ENCODE data around the gene UBA1. TPM values are rescaled to one million over a fixed set of nuclear protein-coding genes. Genes with fewer than 3 reads are reported as not detected.

The UBA1 gene
- total RNA-seq, result 100 to 1,000 TPM; 185 to 286 TPM

DNA sequence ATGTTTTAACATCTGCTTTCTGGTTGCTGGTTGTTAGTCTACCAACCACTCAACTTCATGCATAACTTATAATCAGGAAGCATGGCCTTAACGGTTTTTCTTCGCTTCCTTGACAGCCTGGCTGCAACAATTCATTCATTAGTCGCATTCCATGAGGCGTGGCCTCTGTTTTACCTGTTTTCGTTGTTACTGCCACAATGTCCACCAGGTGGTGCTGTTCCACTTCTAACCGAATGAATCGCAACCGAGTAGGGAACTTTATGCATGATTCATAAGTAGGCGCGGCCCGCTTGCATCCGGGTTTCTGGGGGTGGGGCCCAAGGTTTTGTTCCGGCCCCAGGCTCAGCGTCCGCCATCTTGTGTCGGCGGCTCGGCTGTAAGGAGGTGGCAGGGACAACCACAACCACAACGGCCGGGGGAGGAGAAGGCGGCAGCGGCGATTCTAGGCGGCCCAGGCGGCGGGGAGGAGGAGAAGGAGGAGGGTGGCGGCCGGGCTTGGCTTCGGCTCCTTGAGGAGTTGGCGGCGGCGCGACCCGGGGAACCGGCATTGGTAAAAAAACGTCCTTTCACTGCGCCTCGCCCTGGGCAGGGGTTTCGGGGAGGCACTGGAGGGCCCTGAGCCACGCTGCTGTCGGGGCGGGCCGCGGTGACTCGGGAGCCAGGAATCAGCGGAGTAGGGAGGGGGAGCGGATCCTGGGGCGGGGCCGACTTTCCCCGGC is at the start of gene UBA1:
TSS of gene UBA1 (plus strand) at position 355 of the 719 bp plus-strand sequence. CDS start 4,974 bp downstream, outside the sequence.
- Histone ChIP-seq H3K4me1 (replicated peaks) (no peaks in the 10 kb centered on the region), H3K27me3 (replicated peaks; ENCODE audit: insufficient read depth) (no peaks in the 10 kb centered on the region), H3K4me3 (peak within 1 kb of the TSS; percentile 63 to 66), H3K9me3 (no peaks in the 10 kb centered on the region), H3K27ac (peak within 1 kb of the TSS; percentile 96 to 98), H3K36me3 (no peaks in the 10 kb centered on the region)
- intact Hi-C loops (cut with DNase I), result loop anchor here (2.0 to 5.0 kb wide), 3 partner anchors 174 to 329 kb away; no protein-coding TSS in a partner anchor
- WGBS, result 0% methylated on average over 12 of the region's 50 CpGs
- TF ChIP-seq, protein P1, sequence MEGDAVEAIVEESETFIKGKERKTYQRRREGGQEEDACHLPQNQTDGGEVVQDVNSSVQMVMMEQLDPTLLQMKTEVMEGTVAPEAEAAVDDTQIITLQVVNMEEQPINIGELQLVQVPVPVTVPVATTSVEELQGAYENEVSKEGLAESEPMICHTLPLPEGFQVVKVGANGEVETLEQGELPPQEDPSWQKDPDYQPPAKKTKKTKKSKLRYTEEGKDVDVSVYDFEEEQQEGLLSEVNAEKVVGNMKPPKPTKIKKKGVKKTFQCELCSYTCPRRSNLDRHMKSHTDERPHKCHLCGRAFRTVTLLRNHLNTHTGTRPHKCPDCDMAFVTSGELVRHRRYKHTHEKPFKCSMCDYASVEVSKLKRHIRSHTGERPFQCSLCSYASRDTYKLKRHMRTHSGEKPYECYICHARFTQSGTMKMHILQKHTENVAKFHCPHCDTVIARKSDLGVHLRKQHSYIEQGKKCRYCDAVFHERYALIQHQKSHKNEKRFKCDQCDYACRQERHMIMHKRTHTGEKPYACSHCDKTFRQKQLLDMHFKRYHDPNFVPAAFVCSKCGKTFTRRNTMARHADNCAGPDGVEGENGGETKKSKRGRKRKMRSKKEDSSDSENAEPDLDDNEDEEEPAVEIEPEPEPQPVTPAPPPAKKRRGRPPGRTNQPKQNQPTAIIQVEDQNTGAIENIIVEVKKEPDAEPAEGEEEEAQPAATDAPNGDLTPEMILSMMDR (IDR thresholded peaks at IDR 0.05), result peak; percentile 48 to 92 (median 88)
- TF ChIP-seq POLR2A (IDR thresholded peaks at IDR 0.05) (peak; percentile 76), POLR2AphosphoS5 (IDR thresholded peaks at IDR 0.05) (peak; percentile 95)
- DNase-seq (ENCODE audit: low spot score), result peak; percentile 92

DNA sequence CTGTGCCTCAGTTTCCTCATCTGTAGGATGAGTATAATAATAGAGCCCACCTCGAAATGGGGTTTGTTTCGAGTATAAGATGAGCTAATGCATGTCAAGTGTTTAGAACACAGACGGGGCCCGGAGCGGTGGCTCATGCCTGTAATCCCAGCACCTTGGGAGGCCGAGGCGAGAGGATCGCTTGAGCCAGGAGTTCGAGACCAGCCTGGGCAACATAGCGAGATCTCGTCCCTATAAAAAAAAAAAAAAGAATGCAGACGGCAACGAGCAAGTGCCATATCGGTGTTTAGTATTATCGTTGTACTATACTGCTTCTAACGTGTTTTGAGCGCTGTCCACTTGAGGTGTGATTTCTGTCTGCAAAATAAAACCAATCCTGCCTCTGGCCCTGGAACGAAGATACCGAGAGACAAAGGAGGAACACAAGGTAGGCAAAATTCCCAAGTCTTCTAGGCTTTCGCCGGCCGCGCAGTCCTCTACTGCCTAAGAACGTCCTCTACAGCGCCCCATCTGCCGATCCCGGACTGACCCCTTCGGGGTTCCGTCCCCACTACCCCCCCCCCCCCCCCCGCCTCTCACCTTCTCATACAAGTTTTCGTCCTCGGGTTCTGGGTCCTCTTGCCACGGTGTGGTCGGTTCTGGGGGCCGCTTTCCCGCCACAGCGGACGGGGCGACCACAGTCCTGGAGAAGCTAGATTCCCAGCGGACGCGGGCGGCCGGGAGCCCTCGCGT is 49.6 kb upstream of the UBA1 start:
- WGBS, result 3% methylated on average over 27 of the region's 46 CpGs
- DNase-seq (ENCODE audit: low spot score), result peak; percentile 6
- intact Hi-C loops (cut with DNase I), result no loop called here
- no peaks in the 10 kb centered on the region for H3K36me3 ChIP-seq
- H3K27ac ChIP-seq, result peak overlapping the region; percentile 93
- no peaks in the 10 kb centered on the region for H3K4me1 ChIP-seq (replicated peaks)
- TF ChIP-seq POLR2AphosphoS5 (IDR thresholded peaks at IDR 0.05), result no peak
- H3K27me3 ChIP-seq (replicated peaks; ENCODE audit: insufficient read depth), result no peaks in the 10 kb centered on the region
- H3K9me3 ChIP-seq, result no peaks in the 10 kb centered on the region
- H3K4me3 ChIP-seq, result peak overlapping the region; percentile 58 to 64

DNA sequence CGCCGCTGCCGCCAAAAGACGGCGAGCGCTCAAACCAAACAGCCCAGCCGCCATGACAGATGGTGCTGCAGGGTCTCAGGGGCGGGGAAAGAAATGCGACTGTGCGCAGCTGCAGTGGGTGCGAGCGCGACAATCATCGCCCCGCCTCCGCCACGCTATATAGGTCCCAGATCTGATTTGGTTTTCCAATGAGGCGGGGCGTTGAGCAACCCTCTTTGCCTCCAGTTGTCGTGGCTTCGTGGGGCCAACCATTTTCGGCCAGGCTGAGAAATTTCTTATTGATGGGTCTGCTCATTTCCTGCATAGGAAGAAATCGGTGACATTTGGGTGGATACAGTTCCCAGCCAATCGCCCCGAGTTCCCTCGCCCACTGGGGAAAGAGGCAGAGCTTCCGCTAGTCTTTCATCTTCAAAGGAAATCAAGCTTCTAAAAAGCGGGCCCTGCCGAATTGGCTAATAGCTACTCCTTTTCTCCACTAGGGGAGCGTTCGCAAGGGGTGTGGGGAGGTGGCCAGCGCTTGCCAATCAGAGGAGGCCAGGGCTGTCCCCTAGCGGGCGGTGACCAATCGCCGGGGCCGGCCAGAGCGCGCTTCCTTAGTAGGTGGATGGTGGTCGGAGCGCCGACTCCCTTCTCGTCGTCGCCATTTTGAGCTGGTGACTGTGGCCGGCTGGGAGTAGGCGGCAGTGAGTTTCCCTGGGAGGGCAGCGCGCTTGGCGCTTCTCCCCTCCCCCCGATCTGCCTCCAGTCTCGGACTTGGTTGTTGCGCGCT is 48.8 kb upstream of the UBA1 start, which contains the start of the genes NDUFB11 and RBM10:
TSS of gene NDUFB11 (minus strand) at position 77 of the 769 bp plus-strand sequence. CDS start at position 54, 23 bp downstream.
TSS of gene RBM10 (plus strand) at position 596 of the 769 bp plus-strand sequence. CDS start 2,261 bp downstream, outside the sequence.
- H3K27ac ChIP-seq, result peak within 1 kb of the TSS; percentile 93
- intact Hi-C loops (cut with DNase I), result no loop called here
- TF ChIP-seq POLR2AphosphoS5 (IDR thresholded peaks at IDR 0.05), result peak; percentile 73
- TF ChIP-seq, protein P1 (IDR thresholded peaks at IDR 0.05), result peak; percentile 47 to 92 (median 68)
- peak; percentile 75 for TF ChIP-seq POLR2A (IDR thresholded peaks at IDR 0.05)
- peak within 1 kb of the TSS; percentile 58 to 64 for H3K4me3 ChIP-seq
- H3K36me3 ChIP-seq, result no peaks in the 10 kb centered on the region
- H3K9me3 ChIP-seq, result no peaks in the 10 kb centered on the region
- DNase-seq (ENCODE audit: low spot score), result peak; percentile 91
- H3K27me3 ChIP-seq (replicated peaks; ENCODE audit: insufficient read depth), result no peaks in the 10 kb centered on the region
- H3K4me1 ChIP-seq (replicated peaks), result no peaks in the 10 kb centered on the region
- WGBS, result under 1% methylated on average over 29 of the region's 54 CpGs

DNA sequence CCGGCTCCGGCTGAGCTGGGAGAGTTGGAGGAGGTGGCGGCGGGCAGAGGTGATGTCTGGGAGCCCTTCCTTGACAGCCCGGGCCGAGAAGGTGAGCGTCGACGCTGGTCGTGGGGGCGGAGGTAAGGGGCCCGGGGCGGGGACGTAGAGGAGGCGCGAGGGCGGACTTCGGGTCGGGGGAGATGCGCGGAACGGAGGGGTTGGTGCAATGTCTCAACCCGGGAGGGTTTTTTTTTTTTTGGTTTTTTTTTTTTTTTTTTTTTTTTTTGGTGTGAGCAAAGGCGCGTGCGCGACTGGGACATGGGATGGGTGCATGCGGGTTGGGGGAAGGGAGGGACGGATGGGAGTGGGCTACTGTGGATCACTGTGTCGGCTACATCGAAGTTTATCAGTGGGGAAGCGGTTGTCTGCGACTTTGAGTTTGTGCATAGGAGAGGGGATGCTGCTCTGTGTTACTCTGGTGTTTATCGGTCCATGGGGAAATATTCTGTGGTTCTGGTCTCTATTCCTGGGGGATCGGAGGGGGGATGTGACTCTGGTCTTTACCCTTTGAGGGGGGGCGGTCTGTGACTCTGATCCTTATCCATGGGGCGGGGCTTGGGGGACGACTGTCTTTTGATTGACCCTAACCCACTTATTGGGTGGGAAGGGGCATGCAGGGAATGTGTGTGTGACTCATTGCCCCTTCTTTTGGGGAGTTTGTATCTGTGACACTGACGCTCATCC is 48.1 kb upstream of the UBA1 start:
- DNase-seq (ENCODE audit: low spot score), result peak; percentile 4
- under 1% methylated on average over 31 of the region's 39 CpGs for WGBS
- Histone ChIP-seq H3K4me1 (replicated peaks) (no peaks in the 10 kb centered on the region), H3K27ac (peak overlapping the region; percentile 93), H3K4me3 (peak overlapping the region; percentile 58 to 64), H3K27me3 (replicated peaks; ENCODE audit: insufficient read depth) (no peaks in the 10 kb centered on the region), H3K36me3 (no peaks in the 10 kb centered on the region), H3K9me3 (no peaks in the 10 kb centered on the region)
- TF ChIP-seq POLR2AphosphoS5 (IDR thresholded peaks at IDR 0.05) (no peak), POLR2A (IDR thresholded peaks at IDR 0.05) (no peak)
- TF ChIP-seq, protein P1 (IDR thresholded peaks at IDR 0.05), result no peak
- intact Hi-C loops (cut with DNase I), result no loop called here

Measured in prostate gland (tissue), 2 donors.